Coronary artery (tissue), 2 donors: ENCODE measurements around the gene SEC23B.
A peak's percentile ranks its signal among the peaks of the same experiment; 100 is the strongest.

Source experiments
- DNase-seq: peaks from one replicate; pipeline ENCODE4 v3.0.0-alpha.2; 2017; ENCODE audit warnings: low spot score
- H3K27ac ChIP-seq, 2 donors: fragments of 200-600 bp; sonication (generic); one replicate each; pipeline ENCODE4 v1.5.1; 2016 to 2019
- H3K4me3 ChIP-seq: fragments of 200-600 bp; sonication (generic); 2 replicates; pipeline ENCODE4 v1.5.1; 2016; ENCODE audit warnings: mild to moderate bottlenecking, moderate library complexity
- CTCF ChIP-seq: fragments of 200-600 bp; sonication (generic); IDR thresholded peaks from one replicate; pipeline ENCODE4 v1.5.1; 2019; ENCODE audit warnings: antibody characterized with exemption

Gene SEC23B

GRCh38 chr20:18567739-18568091 lies 60.0 kb downstream of the SEC23B start:
- no peak for TF ChIP-seq CTCF
- H3K4me3 ChIP-seq = peak overlapping the region; percentile 90
- no peak for DNase-seq
- peak overlapping the region; percentile 68 to 95 for H3K27ac ChIP-seq

- TF ChIP-seq CTCF = no peak
- no peak overlapping the region for H3K4me3 ChIP-seq
- DNase-seq = no peak
- peak overlapping the region in 1 of 2 donors; percentile 35 for H3K27ac ChIP-seq
These were observed 63.3 kb downstream of the SEC23B start for GRCh38 chr20:18571009-18571408.

GRCh38 chr20:18571578-18571977 lies 63.8 kb downstream of the SEC23B start:
- DNase-seq = no peak
- TF ChIP-seq CTCF = no peak
- H3K27ac ChIP-seq = peak overlapping the region in 1 of 2 donors; percentile 35
- no peak overlapping the region for H3K4me3 ChIP-seq

GRCh38 chr20:18577942-18578341 lies 70.2 kb downstream of the SEC23B start:
- no peak for TF ChIP-seq CTCF
- Histone ChIP-seq H3K27ac (no peak overlapping the region), H3K4me3 (no peak overlapping the region)
- DNase-seq = no peak

- Histone ChIP-seq H3K4me3 (no peak overlapping the region), H3K27ac (no peak overlapping the region)
- no peak for TF ChIP-seq CTCF
- DNase-seq = no peak
These were observed 70.8 kb downstream of the SEC23B start for GRCh38 chr20:18578581-18578980.

- no peak overlapping the region for H3K27ac ChIP-seq
- no peak for TF ChIP-seq CTCF
- no peak overlapping the region for H3K4me3 ChIP-seq
- DNase-seq = no peak
These were observed 72.3 kb downstream of the SEC23B start for GRCh38 chr20:18580012-18580411.

- no peak for TF ChIP-seq CTCF
- Histone ChIP-seq H3K4me3 (no peak overlapping the region), H3K27ac (no peak overlapping the region)
- no peak for DNase-seq
These were observed 77.4 kb downstream of the SEC23B start for GRCh38 chr20:18585134-18585533.
